HS-27A (cell line): Measurements from ENCODE around the gene MPDU1.

Source experiments
- DNase-seq: peaks from one replicate; pipeline ENCODE4 v3.0.0-alpha.2; 2012; ENCODE audit warnings: low read depth, missing footprints

MPDU1 gene

DNA sequence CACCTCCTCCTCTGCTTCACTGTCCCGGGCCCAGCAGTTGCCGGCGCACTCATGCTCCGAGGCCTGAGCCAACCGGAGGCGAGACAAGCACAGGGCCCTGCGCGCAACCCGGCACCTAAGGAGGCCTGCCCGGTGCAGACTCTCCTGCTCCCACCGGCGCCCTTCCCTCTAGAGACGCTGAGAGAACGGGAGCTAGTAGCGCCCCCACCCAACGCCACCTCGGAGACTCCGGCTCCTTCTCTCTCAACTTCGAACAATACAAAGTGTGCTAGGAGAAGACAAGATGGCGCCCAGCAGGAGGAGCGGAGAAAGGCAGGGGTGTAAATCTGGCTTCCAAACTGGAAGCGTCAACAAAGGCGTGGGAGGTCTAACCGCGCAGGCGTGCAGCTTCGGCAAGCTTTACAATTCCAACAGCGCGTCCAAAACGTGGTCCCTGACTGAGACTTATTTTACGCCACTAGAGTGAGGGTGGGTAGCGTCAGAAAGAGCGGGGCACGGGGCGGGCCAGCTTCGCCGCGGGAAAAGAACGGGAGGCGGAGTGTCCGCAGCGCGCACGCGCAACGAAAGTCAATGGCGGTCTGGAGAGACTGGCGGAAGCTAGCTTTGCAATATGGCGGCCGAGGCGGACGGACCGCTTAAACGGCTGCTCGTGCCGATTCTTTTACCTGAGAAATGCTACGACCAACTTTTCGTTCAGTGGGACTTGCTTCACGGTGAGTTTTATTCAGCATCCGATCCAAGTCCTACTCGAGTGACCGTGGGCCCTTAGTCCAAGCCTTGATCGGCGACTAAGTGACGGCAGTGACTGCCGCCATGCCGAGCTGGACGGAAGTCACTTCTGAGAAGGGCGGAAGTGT lies at the start of gene MPDU1:
MPDU1 (plus strand) TSS at position 600 of the 857 bp plus-strand sequence; CDS start at position 611, 11 bp downstream.
- peak; percentile 74 for DNase-seq

DNA sequence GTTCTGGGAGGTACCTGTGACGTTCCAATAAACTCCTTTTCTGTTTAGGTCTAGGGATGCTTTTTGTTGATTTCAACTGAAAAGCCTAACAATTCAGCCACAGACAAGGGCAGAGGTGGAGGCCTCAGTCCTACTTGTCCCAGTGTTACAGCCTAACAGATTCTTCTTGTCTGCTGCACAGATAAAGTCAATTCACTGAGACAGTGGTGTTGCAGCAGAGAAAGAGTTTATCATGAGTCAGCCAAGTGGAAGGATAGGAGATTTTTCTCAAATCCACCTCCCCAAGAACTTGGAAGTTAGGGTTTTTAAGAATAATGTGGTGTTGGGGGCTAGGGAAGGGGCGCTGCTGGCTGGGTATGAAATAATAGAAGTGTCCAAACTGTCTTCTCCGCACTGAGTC lies 45.6 kb upstream of the MPDU1 start:
- no peak for DNase-seq

DNA sequence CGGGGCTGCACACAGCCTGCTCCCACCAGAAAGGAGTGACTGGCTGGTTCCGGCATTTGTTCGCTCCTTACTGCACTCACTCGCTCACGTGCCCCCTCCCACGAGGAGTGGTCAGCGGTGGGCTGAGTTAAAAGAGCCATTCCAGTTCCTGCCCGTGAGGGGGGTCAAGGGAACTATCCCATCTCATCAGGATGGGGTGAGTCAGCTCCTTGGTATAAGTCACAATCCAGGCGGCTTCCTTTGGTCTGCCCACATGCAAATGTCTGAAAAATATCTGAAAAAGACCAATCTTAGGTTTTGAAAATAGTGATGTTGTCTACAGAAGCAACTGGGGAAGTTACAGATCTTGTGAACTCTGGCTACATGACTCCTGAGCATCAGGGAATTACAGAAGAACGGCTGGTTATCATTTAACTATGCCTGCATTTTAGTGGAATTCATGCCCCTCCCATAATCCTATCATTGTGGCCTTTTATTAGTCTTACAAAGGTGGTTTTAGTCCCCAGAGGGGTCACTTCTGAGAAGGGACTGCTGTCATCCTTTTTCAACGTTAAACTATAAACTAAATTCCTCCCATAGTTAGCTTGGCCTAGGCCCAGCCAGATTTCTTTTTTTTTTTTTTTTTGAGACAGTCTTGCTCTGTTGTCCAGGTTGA lies 44.6 kb upstream of the MPDU1 start:
- DNase-seq = no peak

DNA sequence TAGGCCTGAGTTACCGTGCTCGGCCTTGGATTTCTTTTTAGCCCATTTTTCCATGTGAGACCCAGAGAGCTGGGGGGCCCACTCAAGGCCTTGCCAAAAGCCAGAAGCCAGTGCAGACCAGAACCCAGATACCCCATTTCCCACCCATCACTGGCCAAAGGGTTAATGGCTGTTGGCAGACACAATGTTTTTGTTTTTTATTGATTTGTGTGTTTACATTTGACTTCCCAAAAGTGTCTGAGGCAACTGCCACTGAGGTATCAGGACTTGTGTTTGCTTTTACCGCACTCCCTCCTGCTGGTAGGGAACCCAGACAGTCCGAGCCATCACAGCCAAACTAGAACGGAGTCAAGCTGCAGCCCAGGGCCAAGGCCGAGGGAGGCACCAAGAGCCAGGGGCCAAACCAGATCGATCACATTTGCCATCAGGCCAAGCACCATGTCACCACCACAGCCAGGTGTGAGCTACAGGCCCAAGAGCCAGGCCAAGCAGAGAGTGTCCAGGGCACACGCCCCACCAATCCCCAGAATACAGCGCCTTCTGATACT lies 42.5 kb upstream of the MPDU1 start:
- no peak for DNase-seq

DNA sequence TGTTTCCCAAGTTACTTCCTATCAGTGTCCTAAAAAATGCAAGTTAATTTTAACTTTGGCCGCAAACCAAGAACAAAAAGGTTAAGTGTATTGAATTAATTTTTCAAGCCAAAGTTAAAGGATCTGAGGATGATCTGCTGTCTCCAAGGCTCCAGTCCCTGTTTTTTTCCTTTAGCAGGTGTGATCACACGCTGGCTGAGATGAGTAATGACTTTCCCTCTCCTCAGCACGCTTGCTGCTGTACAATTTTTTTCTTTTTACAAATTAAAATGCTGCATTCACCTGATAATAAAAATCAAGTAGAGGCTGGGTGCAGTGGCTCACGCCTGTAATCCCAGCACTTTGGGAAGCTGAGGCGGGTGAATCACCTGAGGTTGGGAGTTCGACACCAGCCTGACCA lies 38.7 kb upstream of the MPDU1 start:
- DNase-seq = no peak

DNA sequence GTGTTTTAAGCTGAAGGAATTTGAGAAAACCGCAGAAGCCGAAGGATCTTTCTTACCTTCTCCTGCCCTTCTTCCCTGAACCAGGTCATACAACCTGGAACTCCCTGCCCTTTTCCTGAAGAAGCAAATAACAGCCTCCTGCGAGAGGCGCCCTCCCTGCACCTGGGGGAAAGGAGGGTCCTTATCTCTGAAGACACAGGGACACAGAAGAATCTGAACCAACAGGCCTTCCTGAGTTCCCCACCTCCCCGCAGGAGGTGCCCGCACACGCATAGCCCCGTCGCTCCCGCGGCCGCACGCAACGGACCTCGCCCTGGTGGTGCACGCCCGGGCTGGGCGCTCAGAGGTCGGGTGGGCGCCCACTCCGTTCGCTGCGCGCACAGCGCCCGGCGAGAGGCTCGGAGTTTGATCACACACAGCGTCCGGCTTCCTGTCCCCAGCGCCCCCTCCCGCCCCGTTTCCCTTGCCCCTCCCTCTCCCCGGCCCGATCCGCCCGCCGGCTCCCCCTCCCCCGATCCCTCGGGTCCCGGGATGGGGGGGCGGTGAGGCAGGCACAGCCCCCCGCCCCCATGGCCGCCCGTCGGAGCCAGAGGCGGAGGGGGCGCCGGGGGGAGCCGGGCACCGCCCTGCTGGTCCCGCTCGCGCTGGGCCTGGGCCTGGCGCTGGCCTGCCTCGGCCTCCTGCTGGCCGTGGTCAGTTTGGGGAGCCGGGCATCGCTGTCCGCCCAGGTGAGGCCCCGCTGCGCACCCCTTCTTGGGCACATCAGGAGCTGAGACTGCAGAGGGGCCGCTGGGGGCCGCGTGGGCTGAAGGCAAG lies 34.9 kb upstream of the MPDU1 start, which contains the start of gene TNFSF12:
TNFSF12 (plus strand) TSS at position 474 of the 816 bp plus-strand sequence; CDS start at position 570, 96 bp downstream.
- no peak for DNase-seq

DNA sequence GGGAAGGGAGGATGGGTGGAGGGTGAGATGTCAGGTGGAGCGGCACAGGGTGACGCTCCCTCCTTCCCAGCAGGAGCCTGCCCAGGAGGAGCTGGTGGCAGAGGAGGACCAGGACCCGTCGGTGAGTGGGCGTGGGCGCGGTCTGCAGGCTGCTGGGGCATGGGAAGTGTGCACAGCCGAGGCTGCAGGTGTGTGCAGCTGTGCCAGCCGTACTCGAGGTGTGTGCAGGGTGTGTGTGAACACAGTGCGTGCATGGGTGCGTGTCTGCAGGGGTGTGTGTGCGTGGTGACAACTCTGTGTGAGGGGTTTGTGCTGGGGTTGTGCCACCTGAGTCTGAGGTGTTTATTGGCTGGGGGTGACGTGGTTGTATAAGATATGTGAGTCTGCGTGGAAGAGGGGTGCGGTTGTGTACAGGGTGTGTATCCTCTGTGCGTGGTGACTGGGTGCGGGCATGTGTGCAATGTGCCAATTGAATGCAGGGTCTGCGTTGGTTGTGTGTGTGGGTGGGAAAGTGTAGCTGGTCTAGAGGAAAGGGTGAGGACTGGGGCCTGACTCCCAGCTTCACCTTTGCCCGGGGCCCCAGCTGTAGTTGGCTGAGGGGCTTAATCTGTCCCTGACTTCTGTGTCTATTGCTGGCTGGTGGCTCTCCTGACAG lies 34.1 kb upstream of the MPDU1 start:
- no peak for DNase-seq

DNA sequence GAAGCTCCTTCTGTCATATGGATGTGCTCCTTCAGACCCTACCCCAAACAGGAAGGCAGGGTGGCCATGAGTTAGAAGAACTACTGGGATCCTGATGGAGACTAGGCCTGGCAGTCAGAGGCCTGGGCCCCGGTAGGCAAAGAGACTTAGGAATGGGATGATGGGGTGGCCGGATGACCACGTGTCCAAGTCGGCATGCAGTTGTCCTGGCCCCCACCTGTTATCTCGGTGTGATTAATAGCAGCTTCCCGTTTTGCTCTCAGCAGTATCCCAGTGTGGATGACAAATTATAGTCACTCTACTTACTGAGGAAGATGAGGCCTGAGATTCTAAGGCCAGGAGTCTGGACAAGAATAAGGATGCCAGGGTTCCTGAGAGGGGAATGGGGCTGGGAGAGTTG lies 33.3 kb upstream of the MPDU1 start:
- DNase-seq = no peak

DNA sequence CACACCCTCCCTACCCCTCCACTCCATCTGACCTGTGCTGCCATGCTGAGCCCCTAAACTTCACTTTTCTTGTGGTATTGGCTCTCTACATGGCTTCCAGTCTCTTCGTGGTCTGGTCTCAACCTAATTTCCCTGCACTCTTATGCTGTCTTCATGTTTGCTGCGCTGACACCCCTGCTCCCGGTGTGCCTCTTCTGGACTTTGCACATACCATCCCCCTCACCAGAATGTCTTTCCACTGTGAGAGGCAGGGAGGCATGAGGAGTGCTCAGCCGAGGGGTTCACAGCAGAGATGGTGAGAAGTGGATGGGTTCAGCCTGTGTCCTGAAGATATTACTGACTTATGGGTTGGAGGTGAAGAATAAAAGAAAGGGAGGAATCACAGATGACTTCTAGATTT lies 32.3 kb upstream of the MPDU1 start:
- DNase-seq = no peak

DNA sequence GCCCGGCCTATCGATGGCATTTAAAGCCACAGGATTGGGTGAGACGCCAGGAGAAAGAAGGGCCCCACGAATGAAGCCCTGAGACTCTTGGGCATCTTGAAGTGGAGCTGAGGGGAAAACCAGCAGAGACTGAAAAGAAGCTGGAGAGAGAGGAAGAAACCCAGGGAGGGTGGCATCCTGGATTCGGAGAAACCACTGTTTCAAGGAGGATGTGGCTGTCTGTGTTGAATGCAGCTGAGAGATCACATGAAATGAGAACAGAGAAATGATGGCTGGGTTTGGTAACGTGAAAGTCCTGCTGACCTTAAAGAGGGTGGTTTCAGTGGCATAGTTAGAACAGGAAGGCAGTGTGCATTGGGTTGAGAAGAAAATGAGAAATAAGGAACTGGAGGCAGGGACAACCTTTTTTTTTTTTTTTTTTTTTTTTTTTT lies 31.0 kb upstream of the MPDU1 start:
- no peak for DNase-seq

DNA sequence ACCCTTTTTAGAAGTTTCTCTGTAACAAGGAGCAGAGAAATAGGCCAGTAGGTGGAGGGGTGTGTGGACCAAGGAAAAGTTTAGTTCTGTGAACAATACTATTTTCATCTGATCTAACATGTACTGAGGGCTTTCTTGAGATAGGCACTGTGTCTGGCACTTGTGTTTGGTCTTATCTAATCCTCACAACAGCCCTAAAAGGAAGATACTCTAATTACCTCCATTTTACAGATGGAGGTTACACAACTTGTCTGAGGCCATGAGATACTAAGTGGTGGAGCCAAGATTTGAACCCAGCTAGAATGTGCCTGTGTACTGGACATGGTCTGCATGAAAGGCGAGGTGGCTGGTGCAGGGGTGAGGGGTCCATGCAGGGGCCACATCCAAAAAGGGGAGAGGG lies 30.3 kb upstream of the MPDU1 start:
- no peak for DNase-seq

DNA sequence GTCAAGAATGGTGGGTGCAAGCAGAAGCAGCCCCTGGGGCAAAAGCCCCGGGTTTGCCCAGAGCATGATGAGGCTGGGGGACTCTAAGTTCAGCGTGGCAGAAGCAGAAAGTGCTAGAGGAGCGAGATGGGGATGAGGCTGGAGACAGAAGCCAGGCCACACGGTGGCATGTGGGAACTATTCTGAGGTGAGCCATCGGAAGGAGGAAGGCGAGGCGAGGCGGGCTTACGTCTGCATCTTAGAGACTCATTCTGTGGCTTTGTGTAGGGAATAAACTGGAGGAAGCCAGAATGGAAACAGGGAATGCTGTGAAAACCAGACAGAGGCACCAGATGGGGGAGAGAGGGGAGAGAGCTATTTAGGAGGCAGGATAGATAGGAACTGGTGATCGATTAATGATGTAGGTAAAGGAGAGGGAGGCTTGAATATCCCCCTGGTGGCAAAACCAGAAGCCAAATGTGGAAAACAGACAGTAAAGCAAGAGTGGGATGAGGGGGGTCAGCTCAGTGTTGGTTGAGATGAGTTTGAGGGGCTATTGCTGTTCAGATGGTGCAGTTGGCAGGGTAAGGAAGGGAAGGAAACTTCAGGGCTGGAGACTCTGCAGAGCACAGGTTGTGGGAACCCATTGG lies 28.2 kb upstream of the MPDU1 start:
- DNase-seq = no peak

DNA sequence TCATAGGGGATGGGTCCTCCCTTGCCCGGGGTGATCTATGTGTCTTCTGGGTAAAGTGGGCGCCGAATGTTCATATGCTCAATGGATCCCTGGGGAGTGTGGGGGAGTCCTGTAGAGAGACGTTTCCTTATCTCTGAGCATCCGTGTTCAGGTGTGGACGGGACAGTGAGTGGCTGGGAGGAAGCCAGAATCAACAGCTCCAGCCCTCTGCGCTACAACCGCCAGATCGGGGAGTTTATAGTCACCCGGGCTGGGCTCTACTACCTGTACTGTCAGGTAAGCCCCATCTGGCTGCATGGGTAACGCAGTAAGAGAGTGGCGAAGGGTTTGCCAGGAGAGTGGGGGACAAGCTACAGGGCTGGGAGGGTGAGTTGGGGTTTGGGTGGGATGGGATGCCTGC lies 27.0 kb upstream of the MPDU1 start:
- DNase-seq = no peak

DNA sequence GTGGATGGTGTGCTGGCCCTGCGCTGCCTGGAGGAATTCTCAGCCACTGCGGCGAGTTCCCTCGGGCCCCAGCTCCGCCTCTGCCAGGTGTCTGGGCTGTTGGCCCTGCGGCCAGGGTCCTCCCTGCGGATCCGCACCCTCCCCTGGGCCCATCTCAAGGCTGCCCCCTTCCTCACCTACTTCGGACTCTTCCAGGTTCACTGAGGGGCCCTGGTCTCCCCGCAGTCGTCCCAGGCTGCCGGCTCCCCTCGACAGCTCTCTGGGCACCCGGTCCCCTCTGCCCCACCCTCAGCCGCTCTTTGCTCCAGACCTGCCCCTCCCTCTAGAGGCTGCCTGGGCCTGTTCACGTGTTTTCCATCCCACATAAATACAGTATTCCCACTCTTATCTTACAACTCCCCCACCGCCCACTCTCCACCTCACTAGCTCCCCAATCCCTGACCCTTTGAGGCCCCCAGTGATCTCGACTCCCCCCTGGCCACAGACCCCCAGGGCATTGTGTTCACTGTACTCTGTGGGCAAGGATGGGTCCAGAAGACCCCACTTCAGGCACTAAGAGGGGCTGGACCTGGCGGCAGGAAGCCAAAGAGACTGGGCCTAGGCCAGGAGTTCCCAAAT lies 26.4 kb upstream of the MPDU1 start:
- no peak for DNase-seq

DNA sequence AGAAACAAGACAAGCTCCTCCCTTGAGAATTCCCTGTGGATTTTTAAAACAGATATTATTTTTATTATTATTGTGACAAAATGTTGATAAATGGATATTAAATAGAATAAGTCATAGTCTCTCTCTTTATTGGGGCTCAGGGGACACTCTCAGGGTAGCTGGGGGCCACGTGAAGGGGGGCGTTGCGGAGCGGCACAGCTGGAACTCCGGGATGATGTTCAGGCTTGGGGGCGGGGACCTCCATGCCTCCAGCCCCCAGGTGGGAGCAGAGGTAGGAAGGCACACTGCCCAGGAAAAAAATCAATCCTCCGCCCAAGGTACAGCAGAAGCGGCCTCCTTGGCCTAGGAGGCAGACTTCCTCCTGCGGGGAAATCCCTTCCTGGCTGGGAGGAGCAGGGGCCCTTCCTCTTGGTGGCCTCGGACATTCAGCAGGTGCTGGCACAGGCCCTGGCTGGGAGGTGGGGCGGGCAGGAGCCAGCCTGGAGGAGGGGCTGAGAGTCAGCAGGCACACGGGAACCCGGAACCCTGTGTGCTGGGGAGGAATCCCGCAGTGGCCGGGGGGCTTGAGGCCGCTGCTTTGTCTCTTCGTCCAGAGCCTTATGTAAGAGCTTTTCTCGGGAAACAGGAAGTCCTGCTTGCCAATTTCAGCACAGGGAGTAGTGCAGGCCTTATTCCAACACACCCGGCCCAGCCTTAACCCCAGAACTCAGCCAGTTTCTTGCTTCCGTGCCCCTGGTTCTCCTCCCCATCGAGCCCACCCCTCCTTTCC lies 25.7 kb upstream of the MPDU1 start:
- DNase-seq = no peak

DNA sequence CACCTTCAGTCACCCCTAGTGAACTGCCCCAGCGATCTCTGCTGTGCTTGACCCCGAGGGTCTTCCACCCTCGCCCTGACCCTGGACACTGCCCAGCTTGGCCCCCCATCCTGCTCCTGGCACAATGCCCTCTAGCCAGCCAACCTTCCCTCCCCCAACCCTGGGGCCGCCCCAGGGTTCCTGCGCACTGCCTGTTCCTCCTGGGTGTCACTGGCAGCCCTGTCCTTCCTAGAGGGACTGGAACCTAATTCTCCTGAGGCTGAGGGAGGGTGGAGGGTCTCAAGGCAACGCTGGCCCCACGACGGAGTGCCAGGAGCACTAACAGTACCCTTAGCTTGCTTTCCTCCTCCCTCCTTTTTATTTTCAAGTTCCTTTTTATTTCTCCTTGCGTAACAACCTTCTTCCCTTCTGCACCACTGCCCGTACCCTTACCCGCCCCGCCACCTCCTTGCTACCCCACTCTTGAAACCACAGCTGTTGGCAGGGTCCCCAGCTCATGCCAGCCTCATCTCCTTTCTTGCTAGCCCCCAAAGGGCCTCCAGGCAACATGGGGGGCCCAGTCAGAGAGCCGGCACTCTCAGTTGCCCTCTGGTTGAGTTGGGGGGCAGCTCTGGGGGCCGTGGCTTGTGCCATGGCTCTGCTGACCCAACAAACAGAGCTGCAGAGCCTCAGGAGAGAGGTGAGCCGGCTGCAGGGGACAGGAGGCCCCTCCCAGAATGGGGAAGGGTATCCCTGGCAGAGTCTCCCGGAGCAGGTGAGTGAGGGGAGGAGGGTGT lies 24.9 kb upstream of the MPDU1 start, which contains the start of gene TNFSF13:
TNFSF13 (plus strand) TSS at position 207 of the 776 bp plus-strand sequence; CDS start at position 497, 290 bp downstream.
- DNase-seq = no peak

DNA sequence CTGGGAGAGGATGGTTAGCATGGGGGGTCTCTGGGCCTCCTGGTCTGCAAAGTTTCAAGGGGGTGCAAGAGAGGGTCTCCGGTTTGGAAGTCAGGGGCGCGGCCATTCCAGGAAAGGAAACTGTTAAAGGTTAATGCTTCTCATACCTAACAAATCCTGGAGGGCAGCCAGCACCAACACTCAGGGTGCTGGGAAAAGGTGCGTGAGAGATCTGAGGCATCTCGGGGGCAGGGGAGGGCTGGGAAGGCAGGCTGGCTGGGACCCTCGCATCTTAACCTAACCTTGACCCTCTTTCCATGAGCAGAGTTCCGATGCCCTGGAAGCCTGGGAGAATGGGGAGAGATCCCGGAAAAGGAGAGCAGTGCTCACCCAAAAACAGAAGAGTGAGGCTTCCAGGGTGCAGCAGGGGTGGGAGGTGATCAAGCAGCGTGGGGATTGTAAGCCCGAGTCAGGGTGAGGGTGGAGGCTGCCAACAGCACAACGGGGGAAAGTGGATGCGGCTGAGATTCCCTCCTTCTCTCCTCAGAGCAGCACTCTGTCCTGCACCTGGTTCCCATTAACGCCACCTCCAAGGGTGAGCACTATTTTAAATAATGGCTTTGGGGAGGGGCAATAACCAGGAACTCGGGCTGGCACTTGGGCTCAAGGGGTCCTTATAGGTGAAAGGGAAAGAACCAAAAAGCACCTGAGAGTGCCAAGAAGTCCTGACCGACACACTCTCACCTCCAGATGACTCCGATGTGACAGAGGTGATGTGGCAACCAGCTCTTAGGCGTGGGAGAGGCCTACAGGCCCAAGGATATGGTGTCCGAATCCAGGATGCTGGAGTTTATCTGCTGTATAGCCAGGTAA lies 24.1 kb upstream of the MPDU1 start:
- no peak for DNase-seq
